Vagina (tissue), 2 donors: ENCODE data around the gene RBBP5. TPM values are rescaled to one million over a fixed set of nuclear protein-coding genes. Genes with fewer than 3 reads are reported as not detected.
A peak's percentile ranks its signal among the peaks of the same experiment; 100 is the strongest.

Experiments used
- DNase-seq, 2 donors: peaks; one replicate each; pipeline ENCODE4 v3.0.0-alpha.2; 2017; ENCODE audit errors: extremely low spot score in 2 of 2
- H3K27ac ChIP-seq: fragments of 200-600 bp; sonication (generic); one replicate; pipeline ENCODE4 v1.5.1; 2019
- H3K27me3 ChIP-seq: fragments of 200-600 bp; sonication (generic); one replicate; pipeline ENCODE4 v1.5.1; 2019
- H3K36me3 ChIP-seq, 2 donors: fragments of 200-600 bp; sonication (generic); one replicate each; pipeline ENCODE4 v1.5.1; 2017 to 2019
- H3K4me1 ChIP-seq: fragments of 200-600 bp; sonication (generic); one replicate; pipeline ENCODE4 v1.5.1; 2019
- H3K4me3 ChIP-seq, 2 donors: fragments of 200-600 bp; sonication (generic); 1 replicate in 1 of 2; 2 replicates in 1 of 2; pipeline ENCODE4 v1.5.1; 2016 to 2019
- H3K9me3 ChIP-seq: fragments of 200-600 bp; sonication (generic); one replicate; pipeline ENCODE4 v1.5.1; 2019
- CTCF ChIP-seq, 3 experiments: fragments of 450-650 bp in 2 of 3; fragments of 200-600 bp in 1 of 3; sonication (generic) in 1 of 3; IDR thresholded peaks; one replicate each; pipeline ENCODE4 v1.5.1; 2017 to 2019; ENCODE audit warnings: antibody characterized with exemption in 3 of 3, mild to moderate bottlenecking in 2 of 3, moderate library complexity in 2 of 3
- POLR2A ChIP-seq, 2 donors: fragments of 450-650 bp; IDR thresholded peaks; one replicate each; pipeline ENCODE4 v1.6.1; 2017; ENCODE audit warnings: antibody characterized with exemption in 2 of 2, mild to moderate bottlenecking in 2 of 2, moderate library complexity in 2 of 2
- POLR2AphosphoS5 ChIP-seq, 2 donors: sonication (generic); formaldehyde crosslinking; IDR thresholded peaks; one replicate each; pipeline ENCODE4 v1.9.0; 2017; ENCODE audit warnings: antibody characterized with exemption in 2 of 2, mild to moderate bottlenecking in 2 of 2, low read depth in 1 of 2; ENCODE audit not compliant: insufficient read depth in 1 of 2
- intact Hi-C: fragments of 100-400 bp; cut with DNase I; formaldehyde crosslinking; loops from one replicate; pipeline ENCODE4 v1.15.1; 2023
- total RNA-seq: library from RNA; depleted of rRNA; stranded (reverse); fragments of >200 nt; gene quantifications from one replicate; pipeline ENCODE4 v1.2.3, GENCODE V29; 2016

The RBBP5 gene
- total RNA-seq, 1 donor from 2014 or later, result 11.3 TPM

GRCh38 chr1:205072286-205072685 lies 49.5 kb downstream of the RBBP5 start:
- intact Hi-C loops, result no loop called here

GRCh38 chr1:205071801-205072200 lies 50.0 kb downstream of the RBBP5 start:
- Histone ChIP-seq H3K4me1 (no peaks in the 10 kb centered on the region), H3K4me3 (no peak overlapping the region), H3K9me3 (no peaks in the 10 kb centered on the region), H3K27me3 (no peaks in the 10 kb centered on the region), H3K36me3 (no peaks in the 10 kb centered on the region), H3K27ac (no peak overlapping the region)
- DNase-seq, result peak in 1 of 2 donors; percentile 85
- TF ChIP-seq POLR2A (IDR thresholded peaks at IDR 0.05) (no peak), POLR2AphosphoS5 (IDR thresholded peaks at IDR 0.05; ENCODE audit: insufficient read depth in 1 of 2, low read depth in 1 of 2) (no peak), CTCF (IDR thresholded peaks at IDR 0.05) (no peak)
- intact Hi-C loops, result no loop called here

More at GRCh38 chr1:205072286-205072685, 49.5 kb downstream of the RBBP5 start:
- no peak overlapping the region for H3K27ac ChIP-seq
- H3K9me3 ChIP-seq, result no peaks in the 10 kb centered on the region
- no peaks in the 10 kb centered on the region for H3K4me1 ChIP-seq
- TF ChIP-seq POLR2AphosphoS5 (IDR thresholded peaks at IDR 0.05; ENCODE audit: insufficient read depth in 1 of 2, low read depth in 1 of 2) (no peak), POLR2A (IDR thresholded peaks at IDR 0.05) (no peak)
- H3K36me3 ChIP-seq, result no peaks in the 10 kb centered on the region
- no peaks in the 10 kb centered on the region for H3K27me3 ChIP-seq
- H3K4me3 ChIP-seq, result no peak overlapping the region
- peak in 1 of 2 donors; percentile 52 for DNase-seq

GRCh38 chr1:205071028-205071409 lies 50.8 kb downstream of the RBBP5 start:
- no peaks in the 10 kb centered on the region for H3K9me3 ChIP-seq
- no peaks in the 10 kb centered on the region for H3K36me3 ChIP-seq
- H3K27me3 ChIP-seq, result no peaks in the 10 kb centered on the region
- H3K4me1 ChIP-seq, result no peaks in the 10 kb centered on the region
- no peak for TF ChIP-seq POLR2A (IDR thresholded peaks at IDR 0.05)
- no peak for TF ChIP-seq CTCF (IDR thresholded peaks at IDR 0.05)
- TF ChIP-seq POLR2AphosphoS5 (IDR thresholded peaks at IDR 0.05; ENCODE audit: insufficient read depth in 1 of 2, low read depth in 1 of 2), result no peak
- peak in 1 of 2 donors; percentile 40 for DNase-seq
- intact Hi-C loops, result no loop called here
- H3K4me3 ChIP-seq, result no peak overlapping the region
- no peak overlapping the region for H3K27ac ChIP-seq

GRCh38 chr1:205069371-205070125 lies 52.2 kb downstream of the RBBP5 start:
- peak in 1 of 2 donors; percentile 82 for DNase-seq
- no peaks in the 10 kb centered on the region for H3K4me1 ChIP-seq
- H3K27ac ChIP-seq, result no peak overlapping the region
- H3K4me3 ChIP-seq, result no peak overlapping the region
- H3K27me3 ChIP-seq, result no peaks in the 10 kb centered on the region
- TF ChIP-seq POLR2AphosphoS5 (IDR thresholded peaks at IDR 0.05; ENCODE audit: insufficient read depth in 1 of 2, low read depth in 1 of 2) (no peak), POLR2A (IDR thresholded peaks at IDR 0.05) (no peak), CTCF (IDR thresholded peaks at IDR 0.05) (no peak)
- H3K36me3 ChIP-seq, result no peaks in the 10 kb centered on the region
- intact Hi-C loops, result no loop called here
- no peaks in the 10 kb centered on the region for H3K9me3 ChIP-seq

GRCh38 chr1:205068457-205069040 lies 53.2 kb downstream of the RBBP5 start:
- no peak for DNase-seq
- H3K27ac ChIP-seq, result no peak overlapping the region
- no peaks in the 10 kb centered on the region for H3K9me3 ChIP-seq
- H3K4me3 ChIP-seq, result no peak overlapping the region
- TF ChIP-seq POLR2A (IDR thresholded peaks at IDR 0.05), result no peak
- TF ChIP-seq CTCF (IDR thresholded peaks at IDR 0.05), result no peak
- no peak for TF ChIP-seq POLR2AphosphoS5 (IDR thresholded peaks at IDR 0.05; ENCODE audit: insufficient read depth in 1 of 2, low read depth in 1 of 2)
- no peaks in the 10 kb centered on the region for H3K36me3 ChIP-seq
- no peaks in the 10 kb centered on the region for H3K4me1 ChIP-seq
- H3K27me3 ChIP-seq, result no peaks in the 10 kb centered on the region
- intact Hi-C loops, result no loop called here
